ENCODE measurements around the gene SEC14L3. TPM values are rescaled to one million over a fixed set of nuclear protein-coding genes. Genes with fewer than 3 reads are reported as not detected.

Gene SEC14L3
- total and polyA plus RNA-seq, 2 donors (not counting 3 experiments of a cell fraction or from before 2014, with no cell fraction given), result not detected

- no peak for FAIRE-seq
- Histone ChIP-seq H2AFZ (ENCODE audit: low read depth, low read length) (no peak overlapping the region), H3K9me1 (replicated peaks; ENCODE audit: control insufficient read depth, extremely low read depth, insufficient read depth, low read length) (no peaks in the 10 kb centered on the region), H3K79me2 (ENCODE audit: control insufficient read depth, insufficient read depth, low read length) (no peaks in the 10 kb centered on the region), H3K36me3 (ENCODE audit: control insufficient read depth in 2 of 2, extremely low read depth in 1 of 2, insufficient read depth in 2 of 2, low read length in 2 of 2) (peaks cover 0 to 7% of the 10 kb centered on the region in 2 experiments), H3K27me3 (ENCODE audit: control insufficient read depth in 2 of 2, insufficient read depth in 2 of 2, low read length in 2 of 2) (no peaks in the 10 kb centered on the region), H3K9ac (replicated peaks; ENCODE audit: extremely low read depth, insufficient read depth, low read length) (no peak overlapping the region), H3K27ac (ENCODE audit: insufficient read depth, low read depth, low read length) (no peak overlapping the region), H4K20me1 (replicated peaks; ENCODE audit: control insufficient read depth, extremely low read depth, insufficient read depth, low read length) (no peaks in the 10 kb centered on the region), H3K9me3 (replicated peaks; ENCODE audit: control insufficient read depth, insufficient read depth, low read length) (no peaks in the 10 kb centered on the region), H3K4me2 (ENCODE audit: insufficient read depth, low read length) (no peak overlapping the region), H3K4me1 (ENCODE audit: control insufficient read depth, extremely low read depth, insufficient read depth, low read length) (peaks cover 10% of the 10 kb centered on the region), H3K4me3 (replicated peaks in 1 of 3; ENCODE audit: insufficient read depth in 1 of 3, low read depth in 1 of 3, low read length in 3 of 3) (no peak overlapping the region)
- DNase-seq (ENCODE audit: low read depth, low spot score), result no peak
- ChIA-PET POLR2A (no interaction called here), CTCF (interaction anchor here (0.6 to 1.9 kb wide), 3 partner anchors 53 to 163 kb away, joined by 3 to 5 read pairs (median 4); no protein-coding TSS in a partner anchor)
- TF ChIP-seq POLR2AphosphoS5 (IDR thresholded peaks at IDR 0.05; ENCODE audit: insufficient read depth, low read depth, low read length) (no peak), POLR2A (IDR thresholded peaks at IDR 0.05; ENCODE audit: low read depth, low read length) (no peak), GATA2 (IDR thresholded peaks at IDR 0.05; ENCODE audit: insufficient read depth, insufficient read length, low read depth, low read length) (no peak), JUN (IDR thresholded peaks at IDR 0.05; ENCODE audit: borderline replicate concordance, insufficient read depth, insufficient read length, low read depth) (no peak), CTCF (IDR thresholded peaks at IDR 0.05; ENCODE audit: extremely low read depth in 1 of 2, insufficient read depth in 1 of 2, low read depth in 1 of 2, low read length in 2 of 2) (no peak), MYC (IDR thresholded peaks at IDR 0.05; ENCODE audit: low read depth, low read length) (no peak), MAX (IDR thresholded peaks at IDR 0.05; ENCODE audit: insufficient read depth, insufficient read length) (no peak), FOS (IDR thresholded peaks at IDR 0.05; ENCODE audit: borderline replicate concordance, insufficient read depth, low read length) (no peak), EZH2 (IDR thresholded peaks at IDR 0.05; ENCODE audit: borderline replicate concordance, low read depth, low read length, severe bottlenecking) (no peak)
- intact Hi-C loops (cut with micrococcal nuclease) (no loop called here), dilution Hi-C loops (cut with MboI; ENCODE audit: extremely low pct_ligation_motif_present, low sequenced_read_pairs) (no loop called here)
- BruUV-seq (replicated peaks), result no TSS peak
Measured at GRCh38 chr22:30432096-30432495, 39.7 kb downstream of the SEC14L3 start.
